ENCODE data around the gene CHMP4B. TPM values are rescaled to one million over a fixed set of nuclear protein-coding genes. Genes with fewer than 3 reads are reported as not detected.
"Not testable (repeated sequence)": the region's sequence is repeated elsewhere in the genome, so short reads cannot be mapped to it uniquely, and the experiment has no call there.

The CHMP4B gene
- total RNA-seq, 1 experiment from 2014 or later, result 151 TPM

DNA sequence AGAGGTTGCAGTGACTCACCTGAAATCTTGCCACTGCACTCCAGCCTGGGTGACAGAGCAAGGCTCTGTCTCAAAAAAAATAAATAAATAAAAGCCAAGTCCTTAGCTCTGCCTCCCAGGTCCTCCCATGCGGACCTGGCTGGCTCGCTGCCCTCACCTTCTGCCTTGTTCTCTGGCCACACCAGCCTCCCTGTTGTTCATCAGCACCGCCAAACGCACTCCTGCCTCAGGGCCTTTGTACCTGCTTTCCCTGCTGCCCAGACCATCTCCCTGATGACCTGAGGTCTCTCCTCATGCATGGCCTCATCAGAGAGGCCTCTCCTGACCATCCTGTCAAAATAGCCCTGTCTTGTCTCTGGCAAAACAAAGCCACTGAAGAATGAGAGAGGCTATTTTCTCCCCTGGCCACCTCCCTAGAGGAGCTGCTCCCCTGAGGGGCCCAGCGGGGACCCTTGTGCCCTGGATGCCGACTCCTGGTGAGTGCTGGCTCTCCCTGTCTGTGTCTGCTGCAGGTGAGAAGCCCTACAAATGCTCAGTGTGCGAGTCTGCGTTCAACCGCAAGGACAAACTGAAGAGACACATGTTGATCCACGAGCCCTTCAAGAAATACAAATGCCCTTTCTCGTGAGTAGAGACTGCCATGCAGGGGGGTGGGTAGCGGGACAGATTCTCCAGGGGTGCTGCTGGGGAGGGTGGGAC lies 22.6 kb upstream of the CHMP4B start:
- in situ Hi-C loops (cut with HindIII; ENCODE audit: low pct_unique_long_range_greater_than_20kb, low sequenced_read_pairs), result no loop called here
- DNase-seq (ENCODE audit: low read depth), result peak; percentile 33

- peak; percentile 98 for DNase-seq (ENCODE audit: low read depth)
- in situ Hi-C loops (cut with HindIII; ENCODE audit: low pct_unique_long_range_greater_than_20kb, low sequenced_read_pairs), result no loop called here
These were observed 21.9 kb upstream of the CHMP4B start for GRCh38 chr20:33789109-33789857.

DNA sequence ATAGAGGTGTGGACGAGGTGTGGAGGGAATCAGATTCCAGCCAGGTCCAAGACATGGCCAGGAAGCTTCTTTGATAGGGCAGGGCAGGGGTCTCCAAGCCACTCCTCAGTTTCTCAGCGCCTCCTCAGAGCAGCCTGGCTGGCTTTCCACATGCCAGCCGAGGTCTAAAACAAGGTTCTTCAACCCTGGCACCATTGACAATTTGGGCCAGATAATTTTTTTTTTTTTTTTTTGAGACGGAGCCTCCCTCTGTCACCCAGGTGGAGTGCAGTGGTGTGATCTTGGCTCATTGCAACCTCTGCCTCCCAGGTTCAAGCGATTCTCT lies 21.3 kb upstream of the CHMP4B start:
- DNase-seq (ENCODE audit: low read depth), result no peak
- in situ Hi-C loops (cut with HindIII; ENCODE audit: low pct_unique_long_range_greater_than_20kb, low sequenced_read_pairs), result no loop called here

GRCh38 chr20:33790566-33790965 lies 20.6 kb upstream of the CHMP4B start:
- DNase-seq (ENCODE audit: low read depth), result no peak
- in situ Hi-C loops (cut with HindIII; ENCODE audit: low pct_unique_long_range_greater_than_20kb, low sequenced_read_pairs), result no loop called here

GRCh38 chr20:33791021-33791420 lies 20.1 kb upstream of the CHMP4B start:
- in situ Hi-C loops (cut with HindIII; ENCODE audit: low pct_unique_long_range_greater_than_20kb, low sequenced_read_pairs), result no loop called here
- DNase-seq (ENCODE audit: low read depth), result no peak

DNA sequence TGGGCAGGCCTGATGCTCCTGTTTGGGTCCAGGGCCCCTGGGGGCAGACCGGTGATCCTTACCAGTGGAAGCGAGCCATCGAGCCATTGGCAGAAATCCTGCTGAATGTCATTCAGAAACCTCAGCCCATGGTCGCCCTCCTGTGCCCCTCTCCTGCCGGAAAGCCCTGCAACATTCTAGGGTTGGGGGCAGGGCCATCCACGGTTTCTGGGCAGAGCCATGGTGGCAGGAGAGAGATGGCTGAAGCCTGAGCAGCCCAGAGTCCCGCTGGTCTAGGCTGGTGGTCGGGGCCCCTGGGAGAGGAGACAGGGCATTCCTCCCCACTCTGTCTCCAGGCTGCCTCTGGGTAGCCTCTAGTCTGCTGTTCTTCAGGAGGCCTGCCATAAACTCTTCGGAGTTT lies 19.6 kb upstream of the CHMP4B start:
- DNase-seq (ENCODE audit: low read depth), result no peak
- in situ Hi-C loops (cut with HindIII; ENCODE audit: low pct_unique_long_range_greater_than_20kb, low sequenced_read_pairs), result no loop called here

DNA sequence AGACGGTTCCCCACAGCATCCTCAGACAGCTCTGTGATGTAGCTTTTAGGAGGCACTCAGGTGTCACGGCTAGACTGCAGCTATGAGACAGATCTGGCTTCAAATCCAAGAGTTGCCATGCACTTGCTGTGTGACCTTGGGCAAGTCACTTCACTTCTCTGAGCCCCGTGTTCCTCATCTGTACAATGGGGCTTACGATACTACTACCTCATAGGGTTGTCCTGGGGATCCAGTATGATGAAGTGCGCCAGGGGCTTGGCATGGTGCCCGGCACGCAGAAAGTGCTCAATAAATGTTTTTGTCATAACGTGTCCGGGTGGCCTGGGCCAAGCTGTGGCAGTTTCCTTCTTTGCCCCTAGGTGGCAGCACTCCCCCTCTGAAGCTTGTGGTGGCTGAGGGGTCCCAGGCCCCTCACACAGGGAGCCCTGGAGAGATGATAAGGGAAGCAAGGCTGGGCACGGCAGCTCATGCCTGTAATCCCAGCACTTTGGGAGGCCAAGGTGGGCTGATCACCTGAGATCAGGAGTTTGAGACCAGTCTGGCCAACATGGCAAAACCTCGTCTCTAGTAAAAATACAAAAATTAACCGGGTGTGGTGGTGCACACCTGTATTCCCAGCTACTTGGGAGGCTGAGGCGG lies 19.1 kb upstream of the CHMP4B start:
- no peak for DNase-seq (ENCODE audit: low read depth)
- in situ Hi-C loops (cut with HindIII; ENCODE audit: low pct_unique_long_range_greater_than_20kb, low sequenced_read_pairs), result no loop called here

- in situ Hi-C loops (cut with HindIII; ENCODE audit: low pct_unique_long_range_greater_than_20kb, low sequenced_read_pairs); DNase-seq (ENCODE audit: low read depth): not testable (repeated sequence)
These were observed 18.6 kb upstream of the CHMP4B start for GRCh38 chr20:33792598-33792989.

DNA sequence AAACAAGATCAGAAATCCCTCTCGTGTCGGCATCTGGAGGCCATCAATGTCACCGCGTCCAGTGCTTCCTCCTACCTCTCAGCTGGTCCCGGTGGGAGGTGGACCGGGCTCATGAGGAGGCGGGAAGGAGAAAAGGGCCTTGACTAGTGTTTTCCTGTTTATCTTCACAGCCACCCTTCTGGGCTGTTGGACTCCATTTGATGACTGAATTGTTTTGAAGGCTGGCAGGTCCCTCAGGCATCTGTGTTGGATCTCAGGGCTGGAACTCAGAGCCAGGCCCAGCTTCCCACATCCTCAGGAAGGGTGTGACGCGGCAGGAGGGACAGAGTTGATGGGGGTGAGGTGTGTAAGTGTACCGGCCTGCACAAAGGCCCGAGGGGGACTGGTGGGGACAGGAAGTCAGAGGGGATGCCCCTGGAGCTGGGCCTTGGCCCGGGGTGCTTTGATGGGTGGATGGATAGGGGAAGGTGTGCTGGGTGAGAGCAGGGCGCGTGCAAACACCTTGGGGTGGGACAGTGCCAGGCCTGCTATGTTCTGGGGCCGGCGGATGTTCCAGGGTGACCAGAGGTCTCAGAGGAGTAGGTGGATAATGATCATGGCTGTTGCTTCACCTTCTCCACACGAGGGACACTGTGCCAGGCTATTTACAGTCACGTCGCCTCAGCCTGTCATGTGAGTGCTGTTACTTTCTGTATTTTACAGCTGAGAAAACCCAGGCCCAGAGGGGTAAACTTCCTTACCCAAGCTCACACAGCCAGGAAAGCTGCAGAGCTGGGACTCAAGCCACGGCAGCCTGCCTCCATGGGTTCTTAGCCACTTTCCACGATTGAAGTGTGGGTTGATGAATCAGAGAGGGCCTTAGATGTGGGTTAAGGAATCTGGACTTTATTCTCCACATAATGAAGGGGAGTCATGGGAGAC lies 17.9 kb upstream of the CHMP4B start:
- DNase-seq (ENCODE audit: low read depth), result no peak
- in situ Hi-C loops (cut with HindIII; ENCODE audit: low pct_unique_long_range_greater_than_20kb, low sequenced_read_pairs), result no loop called here

DNA sequence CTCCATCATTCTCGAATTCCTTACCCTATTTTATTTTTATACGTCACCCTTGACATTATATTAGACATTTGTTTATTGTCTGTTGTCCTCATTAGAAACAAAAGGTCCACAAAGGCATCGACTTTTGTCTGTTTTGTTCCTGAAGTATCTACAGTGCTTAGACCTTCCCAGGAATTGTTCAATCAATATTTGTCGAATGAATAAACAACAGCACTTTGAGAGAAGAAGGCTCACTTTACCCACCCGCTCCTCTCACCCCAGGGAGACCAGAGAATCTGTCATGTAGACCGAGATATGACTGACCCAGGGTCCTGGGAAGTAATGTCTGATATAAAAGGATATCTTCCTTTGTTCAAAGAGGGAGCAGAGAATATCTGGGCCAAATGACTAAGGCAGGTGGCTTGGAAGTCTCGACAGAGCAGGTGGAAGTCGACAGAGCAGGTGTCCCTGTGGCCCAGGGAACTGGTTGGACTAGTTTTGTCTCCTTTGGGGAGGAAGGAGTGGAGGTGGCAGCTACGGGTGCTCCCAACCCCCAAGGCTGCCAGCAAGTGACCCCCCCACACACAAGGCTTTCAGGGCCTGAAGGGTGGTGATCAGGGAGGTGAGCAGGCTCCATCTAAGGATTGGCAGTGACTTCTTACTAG lies 14.8 kb upstream of the CHMP4B start:
- in situ Hi-C loops (cut with HindIII; ENCODE audit: low pct_unique_long_range_greater_than_20kb, low sequenced_read_pairs), result no loop called here
- DNase-seq (ENCODE audit: low read depth), result no peak

- DNase-seq (ENCODE audit: low read depth), result no peak
- in situ Hi-C loops (cut with HindIII; ENCODE audit: low pct_unique_long_range_greater_than_20kb, low sequenced_read_pairs), result no loop called here
These were observed 14.1 kb upstream of the CHMP4B start for GRCh38 chr20:33796907-33797544.

DNA sequence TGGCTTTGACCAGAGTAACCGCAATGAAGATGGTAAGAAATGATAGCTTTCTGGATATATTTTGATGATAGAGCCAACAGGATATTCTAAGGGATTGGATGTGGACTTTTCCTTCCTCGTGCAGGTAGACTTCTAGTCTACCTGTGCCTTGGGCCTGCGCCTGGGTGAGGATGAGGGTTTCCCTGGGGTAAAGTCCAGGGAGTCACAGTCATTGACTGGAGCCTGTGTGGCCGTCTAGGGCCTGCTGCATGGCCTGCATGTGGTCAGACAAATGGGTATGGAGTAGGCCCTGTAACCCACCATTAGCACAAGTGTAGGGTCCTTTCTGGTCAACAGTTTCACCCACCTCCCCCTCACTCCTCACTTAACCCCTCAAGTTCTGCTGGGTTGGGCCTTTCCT lies 12.7 kb upstream of the CHMP4B start:
- no peak for DNase-seq (ENCODE audit: low read depth)
- in situ Hi-C loops (cut with HindIII; ENCODE audit: low pct_unique_long_range_greater_than_20kb, low sequenced_read_pairs), result no loop called here

DNA sequence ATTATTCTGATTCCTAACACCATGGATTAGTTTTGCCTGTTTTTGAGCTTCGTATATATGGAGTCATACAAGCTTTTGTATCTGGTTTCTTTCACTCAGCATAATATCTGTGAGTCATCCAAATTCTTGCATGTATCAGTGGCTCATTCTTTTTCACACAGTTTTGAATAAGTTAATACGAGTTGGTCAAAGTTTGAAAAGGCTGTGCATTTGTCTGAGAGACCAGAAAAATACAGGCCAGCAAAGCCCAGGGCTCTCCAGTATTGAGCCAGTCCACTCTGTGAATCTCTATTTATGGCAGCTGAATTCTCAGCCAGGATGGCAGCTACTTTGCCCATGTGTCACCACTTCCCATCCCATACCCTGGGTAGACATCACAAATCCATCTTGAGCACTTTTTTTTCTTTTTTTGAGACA lies 7.2 kb upstream of the CHMP4B start:
- peak; percentile 36 for DNase-seq (ENCODE audit: low read depth)
- in situ Hi-C loops (cut with HindIII; ENCODE audit: low pct_unique_long_range_greater_than_20kb, low sequenced_read_pairs), result no loop called here

GRCh38 chr20:33808388-33808787 lies 2.8 kb upstream of the CHMP4B start:
- in situ Hi-C loops (cut with HindIII; ENCODE audit: low pct_unique_long_range_greater_than_20kb, low sequenced_read_pairs), result no loop called here
- no peak for DNase-seq (ENCODE audit: low read depth)

DNA sequence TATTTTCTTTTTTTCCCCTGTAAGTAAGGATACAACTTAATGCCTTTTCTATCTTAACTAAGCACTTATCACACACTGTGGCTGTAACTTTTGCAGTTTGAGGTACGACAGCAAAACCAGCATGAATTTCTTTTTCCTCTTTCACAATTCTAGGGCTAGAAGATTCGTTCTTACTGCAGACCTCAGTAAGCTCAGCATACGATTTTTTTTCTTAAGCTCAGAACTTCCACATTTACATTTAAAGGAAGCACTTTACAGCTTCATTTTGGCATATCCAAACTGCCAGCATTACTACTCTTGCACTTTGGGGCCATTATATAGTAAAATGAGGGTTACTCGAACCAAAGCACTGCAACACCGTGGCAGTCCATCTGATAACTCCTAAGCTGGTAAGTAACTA lies 889 bp upstream of the CHMP4B start:
- in situ Hi-C loops (cut with HindIII; ENCODE audit: low pct_unique_long_range_greater_than_20kb, low sequenced_read_pairs), result no loop called here

GRCh38 chr20:33811776-33812151 lies 616 bp downstream of the CHMP4B start:
- DNase-seq (ENCODE audit: low read depth), result no peak
- in situ Hi-C loops (cut with HindIII; ENCODE audit: low pct_unique_long_range_greater_than_20kb, low sequenced_read_pairs), result no loop called here

More for the DNA sequence above, 889 bp upstream of the CHMP4B start:
- DNase-seq (ENCODE audit: low read depth), result no peak

DNA sequence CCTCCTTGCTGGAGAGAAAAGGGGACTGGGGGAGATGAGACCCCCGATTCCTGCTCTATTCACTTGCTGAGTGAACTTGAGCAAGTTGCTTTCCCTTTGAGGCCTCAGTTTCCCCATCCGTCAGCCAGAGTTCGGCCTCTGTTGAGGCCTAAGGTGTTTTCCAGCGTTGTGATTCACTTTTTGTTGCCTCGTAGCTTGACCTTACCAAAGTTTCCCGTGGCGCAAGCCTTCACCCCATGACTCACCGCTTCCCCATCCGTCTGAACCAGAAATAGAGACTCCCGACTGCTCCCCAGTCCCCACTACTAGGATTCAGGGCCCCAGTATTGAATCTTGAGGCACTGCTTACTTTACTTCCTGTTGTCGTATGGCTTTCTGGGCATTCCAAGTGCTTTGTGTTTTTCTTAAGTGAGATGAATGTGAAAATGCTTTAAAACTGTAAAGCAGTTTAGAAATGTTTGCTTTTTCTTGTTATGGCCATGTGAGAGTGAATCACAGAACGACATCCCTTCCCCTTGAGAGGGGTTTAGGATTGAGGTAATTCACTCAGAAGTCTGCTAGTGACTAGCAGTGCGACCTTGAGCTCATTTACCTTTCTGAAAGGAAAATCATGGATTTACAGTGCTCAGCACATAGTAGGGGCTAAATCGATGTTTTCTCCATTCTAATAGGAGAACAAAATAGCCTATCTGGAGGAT lies 1.2 kb downstream of the CHMP4B start:
- peak; percentile 52 for DNase-seq (ENCODE audit: low read depth)
- in situ Hi-C loops (cut with HindIII; ENCODE audit: low pct_unique_long_range_greater_than_20kb, low sequenced_read_pairs), result no loop called here
